Gastrocnemius medialis (tissue), 4 donors: Measurements from ENCODE around the gene SLC1A5.
A peak's percentile ranks its signal among the peaks of the same experiment; 100 is the strongest.

Source experiments
- POLR2A ChIP-seq, 2 donors: fragments of 450-650 bp; IDR thresholded peaks; one replicate each; pipeline ENCODE4 v1.6.1; 2017; ENCODE audit warnings: antibody characterized with exemption in 2 of 2, mild to moderate bottlenecking in 2 of 2, moderate library complexity in 2 of 2
- TF ChIP-seq, protein P1 (sequence below), 5 experiments: fragments of 450-650 bp in 3 of 5; fragments of 200-600 bp in 2 of 5; sonication (generic) in 2 of 5; IDR thresholded peaks in 4 of 5; conservative IDR thresholded peaks in 1 of 5; 1 replicate in 4 of 5; 2 replicates in 1 of 5; pipeline ENCODE4 v1.5.1; 2016 to 2019; ENCODE audit warnings: antibody characterized with exemption in 5 of 5, mild to moderate bottlenecking in 3 of 5, moderate library complexity in 3 of 5

DNA sequence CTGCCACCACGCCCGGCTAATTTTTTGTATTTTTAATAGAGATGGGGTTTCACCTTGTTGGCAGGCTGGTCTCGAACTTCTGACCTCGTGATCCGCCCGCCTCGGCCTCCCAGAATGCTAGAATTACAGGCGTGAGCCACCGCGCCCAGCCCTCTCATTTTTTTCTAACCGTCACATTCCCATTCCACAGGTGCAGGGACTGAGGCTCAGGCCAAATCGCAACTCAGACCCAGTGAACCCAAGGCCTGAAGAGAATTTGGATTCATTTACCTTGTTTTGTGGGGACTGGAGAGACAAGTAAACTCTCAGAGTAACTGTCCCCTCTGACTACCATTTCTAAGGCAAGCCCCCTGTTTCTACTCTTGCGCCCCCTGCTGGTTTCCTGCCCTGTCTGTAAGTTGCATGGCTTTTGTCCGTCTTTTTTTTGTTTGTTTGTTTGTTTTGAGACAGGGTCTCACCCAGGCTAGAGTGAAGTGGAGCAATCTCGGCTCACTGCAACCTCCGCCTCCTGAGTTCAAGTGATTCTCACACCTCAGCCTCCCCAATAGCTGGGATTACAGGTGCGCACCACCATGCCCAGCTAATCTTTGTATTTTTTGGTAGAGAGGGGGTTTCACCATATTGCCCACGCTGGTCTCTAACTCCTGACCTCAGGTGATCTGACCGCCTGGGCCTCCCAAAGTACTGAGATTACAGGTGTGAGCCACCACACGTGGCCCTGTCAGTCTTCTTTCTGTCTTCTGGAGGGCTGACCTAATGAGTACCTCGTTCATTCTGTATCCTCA, 39.9 kb downstream of the SLC1A5 start:
- TF ChIP-seq, protein P1, sequence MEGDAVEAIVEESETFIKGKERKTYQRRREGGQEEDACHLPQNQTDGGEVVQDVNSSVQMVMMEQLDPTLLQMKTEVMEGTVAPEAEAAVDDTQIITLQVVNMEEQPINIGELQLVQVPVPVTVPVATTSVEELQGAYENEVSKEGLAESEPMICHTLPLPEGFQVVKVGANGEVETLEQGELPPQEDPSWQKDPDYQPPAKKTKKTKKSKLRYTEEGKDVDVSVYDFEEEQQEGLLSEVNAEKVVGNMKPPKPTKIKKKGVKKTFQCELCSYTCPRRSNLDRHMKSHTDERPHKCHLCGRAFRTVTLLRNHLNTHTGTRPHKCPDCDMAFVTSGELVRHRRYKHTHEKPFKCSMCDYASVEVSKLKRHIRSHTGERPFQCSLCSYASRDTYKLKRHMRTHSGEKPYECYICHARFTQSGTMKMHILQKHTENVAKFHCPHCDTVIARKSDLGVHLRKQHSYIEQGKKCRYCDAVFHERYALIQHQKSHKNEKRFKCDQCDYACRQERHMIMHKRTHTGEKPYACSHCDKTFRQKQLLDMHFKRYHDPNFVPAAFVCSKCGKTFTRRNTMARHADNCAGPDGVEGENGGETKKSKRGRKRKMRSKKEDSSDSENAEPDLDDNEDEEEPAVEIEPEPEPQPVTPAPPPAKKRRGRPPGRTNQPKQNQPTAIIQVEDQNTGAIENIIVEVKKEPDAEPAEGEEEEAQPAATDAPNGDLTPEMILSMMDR (IDR thresholded peaks at IDR 0.05 in 4 of 5, conservative IDR thresholded peaks at IDR 0.05 in 1 of 5): peak; percentile 45 to 75 (median 62)
- TF ChIP-seq POLR2A (IDR thresholded peaks at IDR 0.05): no peak
